Adrenal gland (tissue), 12 donors: ENCODE measurements around the gene IL1RAPL1. TPM values are rescaled to one million over a fixed set of nuclear protein-coding genes. Genes with fewer than 3 reads are reported as not detected.

ENCODE experiments used
- DNase-seq, 7 donors: peaks; one replicate each; pipeline ENCODE4 v3.0.0-alpha.2; 2019 to 2020
- H3K27ac ChIP-seq, 5 donors: fragments of 200-600 bp; sonication (generic) in 4 of 5; 1 replicate in 3 of 5; 2 replicates in 2 of 5; pipeline versions ENCODE4 v1.5.1 to v1.8.0; 2016 to 2020; ENCODE audit warnings: mild to moderate bottlenecking in 1 of 5
- H3K27me3 ChIP-seq: fragments of 200-600 bp; 2 replicates; pipeline ENCODE4 v1.8.0; 2021
- H3K36me3 ChIP-seq, 2 donors: fragments of 200-600 bp; replicated peaks in 1 of 2; 1 replicate in 1 of 2; 2 replicates in 1 of 2; pipeline versions ENCODE4 v1.5.1 to v1.8.0; 2018 to 2022
- H3K4me1 ChIP-seq, 2 donors: fragments of 200-600 bp; replicated peaks in 1 of 2; 1 replicate in 1 of 2; 2 replicates in 1 of 2; pipeline versions ENCODE4 v1.5.1 to v1.8.0; 2018 to 2021
- H3K4me3 ChIP-seq, 4 donors: fragments of 200-600 bp; sonication (generic) in 3 of 4; one replicate each; pipeline ENCODE4 v1.5.1; 2016 to 2018
- H3K9me3 ChIP-seq, 3 donors: fragments of 200-600 bp; sonication (generic) in 1 of 3; replicated peaks in 1 of 3; 1 replicate in 2 of 3; 2 replicates in 1 of 3; pipeline versions ENCODE4 v1.5.1 to v1.8.0; 2016 to 2021
- CTCF ChIP-seq, 6 experiments: fragments of 450-650 bp in 4 of 6; fragments of 200-600 bp in 2 of 6; sonication (generic) in 1 of 6; IDR thresholded peaks; 1 replicate in 5 of 6; 2 replicates in 1 of 6; pipeline versions ENCODE4 v1.5.1 to v1.8.0; 2016 to 2021; ENCODE audit warnings: antibody characterized with exemption in 6 of 6, mild to moderate bottlenecking in 2 of 6, moderate library complexity in 1 of 6
- POLR2A ChIP-seq, 2 donors: fragments of 450-650 bp; IDR thresholded peaks; one replicate each; pipeline ENCODE4 v1.6.1; 2017; ENCODE audit warnings: antibody characterized with exemption in 2 of 2, mild to moderate bottlenecking in 2 of 2, moderate library complexity in 1 of 2
- WGBS, 4 donors: extraction: QIAGEN DNeasy Blood & Tissue Kit in 2 of 4; methylation state at CpG; one replicate each; pipeline versions ENCODE4 v1.1.5 to v1.1.7; 2013 to 2017; 5-methylcytosine and 5-hydroxymethylcytosine counted together
- intact Hi-C, 2 donors: fragments of 100-400 bp; cut with DNase I; formaldehyde crosslinking; loops; one replicate each; pipeline versions ENCODE4 v1.14.1 to v1.15.0; 2022 to 2023
- polyA plus RNA-seq, 3 donors: library from polyadenylated mRNA; stranded (reverse); fragments of 200-250 nt in 2 of 3; fragments of 350-450 nt in 1 of 3; fragmentation: Illumina TruSeq in 1 of 3; extraction: RNeasy Lipid Tissue Mini Kit (QIAGEN cat#74804) in 1 of 3; gene quantifications; one replicate each; pipeline ENCODE4 v1.2.3, GENCODE V29; 2013 to 2014
- total RNA-seq, 9 donors: library from RNA; depleted of rRNA in 4 of 9; stranded (reverse); fragments of >200 nt in 4 of 9; fragments of 120-200 nt in 1 of 9; fragmentation: NEBNext Ultra II Directional in 1 of 9; extraction: Animal tissue kit (Norgen Biotek cat#: 25700) in 1 of 9; gene quantifications; one replicate each; pipeline versions ENCODE4 v1.1.0 to v1.2.4, GENCODE V29; 2013 to 2023
- donor health status: healthy with polysubstance abuse.
- donor health status: Bipolar disorder and iron deficiency.
- donor health status: DM: yes; HTN: yes; CAD: no.
- donor health status: DM: no; HTN: no; CAD: no.
- donor health status: DM: no; HTN: no; CAD: no.
- donor health status: DM: yes; HTN: yes; CAD: no.

Gene IL1RAPL1
- total and polyA plus RNA-seq, 12 donors, result 1.1 TPM; not detected in 11

GRCh38 chrX:29518100-29518499 is 930.9 kb downstream of the IL1RAPL1 start:
- no peak overlapping the region for H3K4me3 ChIP-seq
- no peak overlapping the region for H3K27ac ChIP-seq
- TF ChIP-seq POLR2A (IDR thresholded peaks at IDR 0.05) (no peak), CTCF (IDR thresholded peaks at IDR 0.05) (no peak)
- intact Hi-C loops, result no loop called here
- no peak for DNase-seq
- no peaks in the 10 kb centered on the region for H3K27me3 ChIP-seq
- H3K9me3 ChIP-seq, result no peaks in the 10 kb centered on the region
- H3K36me3 ChIP-seq, result no peaks in the 10 kb centered on the region
- WGBS, 4 donors, result 55 to 86% (median 68%) methylated on average over 4 of the region's 4 CpGs
- H3K4me1 ChIP-seq, result no peaks in the 10 kb centered on the region

DNA sequence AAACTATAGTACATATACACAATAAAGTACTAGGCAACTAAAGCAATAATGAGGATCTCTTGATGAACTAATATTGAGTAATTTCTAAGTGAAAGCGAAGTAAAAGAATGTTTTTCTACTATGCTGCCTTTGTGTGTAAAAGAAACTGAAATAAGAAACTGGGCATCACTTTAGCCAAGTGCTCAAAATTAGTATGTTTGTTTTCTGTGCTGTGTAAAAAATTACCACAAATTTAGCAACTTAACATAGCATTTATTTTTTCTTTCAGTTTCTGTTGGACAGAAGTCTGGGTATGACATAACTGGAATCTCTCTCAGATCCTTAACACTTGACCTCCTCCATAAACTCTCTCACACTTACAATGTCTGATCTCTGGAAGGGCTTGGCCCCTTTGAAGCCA is 941.0 kb downstream of the IL1RAPL1 start:
- Histone ChIP-seq H3K27ac (no peak overlapping the region), H3K9me3 (no peaks in the 10 kb centered on the region), H3K27me3 (peaks cover 4% of the 10 kb centered on the region), H3K36me3 (no peaks in the 10 kb centered on the region), H3K4me1 (no peaks in the 10 kb centered on the region), H3K4me3 (no peak overlapping the region)
- 54 to 82% (median 67%) methylated on average over 1 of the region's 1 CpG for WGBS, 4 donors
- intact Hi-C loops, result no loop called here
- DNase-seq, result no peak
- TF ChIP-seq POLR2A (IDR thresholded peaks at IDR 0.05), result no peak

GRCh38 chrX:29530501-29530900 is 943.3 kb downstream of the IL1RAPL1 start:
- TF ChIP-seq POLR2A (IDR thresholded peaks at IDR 0.05), result no peak
- TF ChIP-seq CTCF (IDR thresholded peaks at IDR 0.05), result no peak
- WGBS, 4 donors, result 74 to 86% (median 83%) methylated on average over 2 of the region's 2 CpGs
- Histone ChIP-seq H3K27ac (no peak overlapping the region), H3K27me3 (no peaks in the 10 kb centered on the region), H3K9me3 (no peaks in the 10 kb centered on the region), H3K4me1 (no peaks in the 10 kb centered on the region), H3K4me3 (no peak overlapping the region), H3K36me3 (no peaks in the 10 kb centered on the region)
- no peak for DNase-seq
- intact Hi-C loops, result no loop called here

- 46 to 79% (median 66%) methylated on average over 4 of the region's 4 CpGs for WGBS, 4 donors
- no peak for TF ChIP-seq POLR2A (IDR thresholded peaks at IDR 0.05)
- no peak for TF ChIP-seq CTCF (IDR thresholded peaks at IDR 0.05)
- H3K27me3 ChIP-seq, result no peaks in the 10 kb centered on the region
- no peak for DNase-seq
- H3K36me3 ChIP-seq, result no peaks in the 10 kb centered on the region
- no peak overlapping the region for H3K4me3 ChIP-seq
- H3K4me1 ChIP-seq, result no peaks in the 10 kb centered on the region
- no peak overlapping the region for H3K27ac ChIP-seq
- intact Hi-C loops, result no loop called here
- no peaks in the 10 kb centered on the region for H3K9me3 ChIP-seq
Observed at GRCh38 chrX:29531336-29531735, 944.1 kb downstream of the IL1RAPL1 start.
